ENCODE results near the gene ARFGEF2. TPM values are rescaled to one million over a fixed set of nuclear protein-coding genes. Genes with fewer than 3 reads are reported as not detected.

ARFGEF2 gene
- total and polyA plus RNA-seq, 2 of the 8 experiments (the other 6 are each of a cell fraction or from before 2014, with no cell fraction given), result 8.1 to 21.8 TPM

GRCh38 chr20:48919336-48919881 lies 2.1 kb upstream of the ARFGEF2 start (continued):
- TF ChIP-seq CHD7 (IDR thresholded peaks at IDR 0.05; ENCODE audit: insufficient replicate concordance, low read length), result no peak
- no peak for TF ChIP-seq CTBP2 (IDR thresholded peaks at IDR 0.05; ENCODE audit: borderline replicate concordance, insufficient read depth, insufficient read length, low read length)
- TF ChIP-seq RNF2 (IDR thresholded peaks at IDR 0.05; ENCODE audit: borderline replicate concordance, low read depth, low read length, missing control alignments, poor library complexity, severe bottlenecking), result no peak
- no peak for TF ChIP-seq TAF7 (optimal IDR thresholded peaks at IDR 0.05; ENCODE audit: borderline replicate concordance, low read depth, low read length)
- no peak for TF ChIP-seq SAP30 (IDR thresholded peaks at IDR 0.05; ENCODE audit: insufficient read depth, insufficient replicate concordance, low read length)
- TF ChIP-seq NANOG (IDR thresholded peaks at IDR 0.05; ENCODE audit: insufficient read depth, low read depth, low read length, poor library complexity, severe bottlenecking), result no peak

Data from H1 (cell line).